ENCODE results near the gene IL17C.

- TF ChIP-seq FOXJ3 (CRISPR knock-in tag; IDR thresholded peaks at IDR 0.05) (no peak), CTCF (IDR thresholded peaks at IDR 0.05) (no peak), TCF12 (IDR thresholded peaks at IDR 0.05) (no peak), YY1 (IDR thresholded peaks at IDR 0.05; ENCODE audit: low read depth) (no peak), ELF1 (IDR thresholded peaks at IDR 0.05) (no peak), FOXM1 (IDR thresholded peaks at IDR 0.05; ENCODE audit: low read depth) (no peak), USF2 (IDR thresholded peaks at IDR 0.05; ENCODE audit: borderline replicate concordance, low read depth, low read length) (no peak), RFX5 (IDR thresholded peaks at IDR 0.05; ENCODE audit: low read length) (no peak), POLR2AphosphoS5 (IDR thresholded peaks at IDR 0.05; ENCODE audit: low read depth, low read length) (no peak), SMC3 (IDR thresholded peaks at IDR 0.05; ENCODE audit: low read depth, low read length) (no peak), TEAD4 (IDR thresholded peaks at IDR 0.05; ENCODE audit: borderline replicate concordance, insufficient read depth) (no peak)
- TF ChIP-seq, protein P1, sequence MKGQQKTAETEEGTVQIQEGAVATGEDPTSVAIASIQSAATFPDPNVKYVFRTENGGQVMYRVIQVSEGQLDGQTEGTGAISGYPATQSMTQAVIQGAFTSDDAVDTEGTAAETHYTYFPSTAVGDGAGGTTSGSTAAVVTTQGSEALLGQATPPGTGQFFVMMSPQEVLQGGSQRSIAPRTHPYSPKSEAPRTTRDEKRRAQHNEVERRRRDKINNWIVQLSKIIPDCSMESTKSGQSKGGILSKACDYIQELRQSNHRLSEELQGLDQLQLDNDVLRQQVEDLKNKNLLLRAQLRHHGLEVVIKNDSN (IDR thresholded peaks at IDR 0.05; ENCODE audit: borderline replicate concordance, low read depth): no peak
Observed at GRCh38 chr16:88654363-88655052, 16.1 kb downstream of the IL17C start.

Data from SK-N-SH (cell line).